HFFc6 (cell line): ENCODE measurements around the gene FUT3. TPM values are rescaled to one million over a fixed set of nuclear protein-coding genes. Genes with fewer than 3 reads are reported as not detected.

ENCODE experiments used
- DNase-seq: peaks from one replicate; pipeline ENCODE4 v3.0.0-alpha.2; 2018
- H3K27ac Mint-ChIP-seq: 2 replicates; pipeline ENCODE4 v1.8.0; 2020; ENCODE audit warnings: mild to moderate bottlenecking, mixed read lengths
- H3K27me3 Mint-ChIP-seq: 2 replicates; pipeline ENCODE4 v1.8.0; 2021; ENCODE audit warnings: mild to moderate bottlenecking, moderate library complexity, mixed read lengths; ENCODE audit not compliant: insufficient read depth
- H3K36me3 Mint-ChIP-seq: 2 replicates; pipeline ENCODE4 v1.8.0; 2021; ENCODE audit warnings: low read depth, mixed read lengths
- H3K4me1 Mint-ChIP-seq: 2 replicates; pipeline ENCODE4 v1.8.0; 2020; ENCODE audit warnings: low read depth, mixed read lengths
- H3K4me3 Mint-ChIP-seq: 2 replicates; pipeline ENCODE4 v1.8.0; 2020; ENCODE audit warnings: mild to moderate bottlenecking, moderate library complexity, mixed read lengths
- H3K9me3 Mint-ChIP-seq: 2 replicates; pipeline ENCODE4 v1.8.0; 2020; ENCODE audit warnings: mild to moderate bottlenecking, mixed read lengths
- CTCF ChIP-seq: fragments of 200-600 bp; sonication (generic); IDR thresholded peaks from 2 replicates; pipeline ENCODE4 v1.5.0; 2021; ENCODE audit warnings: antibody characterized with exemption, mild to moderate bottlenecking
- total RNA-seq, 6 experiments: library from RNA; stranded (reverse); fragmentation: NEBNext Ultra II Directional; extraction: Animal tissue kit (Norgen Biotek cat#: 25700); gene quantifications; 2 replicates in 1 of 6; 3 replicates in 5 of 6; pipeline ENCODE4 v1.2.3, GENCODE V29; 2021

Gene FUT3
- total RNA-seq, 6 experiments from 2014 or later, result not detected

- no peaks in the 10 kb centered on the region for H3K36me3 Mint-ChIP-seq
These were observed 36.4 kb downstream of the FUT3 start for GRCh38 chr19:5814852-5815246.

GRCh38 chr19:5814123-5814851 lies 37.0 kb downstream of the FUT3 start:
- Mint-ChIP-seq H3K27ac (no peak overlapping the region), H3K4me1 (no peaks in the 10 kb centered on the region), H3K4me3 (no peak overlapping the region), H3K27me3 (peaks cover 23% of the 10 kb centered on the region), H3K9me3 (no peaks in the 10 kb centered on the region), H3K36me3 (no peaks in the 10 kb centered on the region)
- no peak for DNase-seq
- no peak for TF ChIP-seq CTCF

More at GRCh38 chr19:5814852-5815246, 36.4 kb downstream of the FUT3 start:
- Mint-ChIP-seq H3K4me1 (no peaks in the 10 kb centered on the region), H3K4me3 (no peak overlapping the region), H3K27ac (no peak overlapping the region), H3K27me3 (peaks cover 23% of the 10 kb centered on the region), H3K9me3 (no peaks in the 10 kb centered on the region)
- TF ChIP-seq CTCF, result no peak
- no peak for DNase-seq

GRCh38 chr19:5811117-5811516 lies 40.1 kb downstream of the FUT3 start:
- Mint-ChIP-seq H3K4me3 (no peak overlapping the region), H3K36me3 (no peaks in the 10 kb centered on the region), H3K9me3 (no peaks in the 10 kb centered on the region), H3K27ac (no peak overlapping the region), H3K4me1 (no peaks in the 10 kb centered on the region), H3K27me3 (peaks cover 19% of the 10 kb centered on the region)
- TF ChIP-seq CTCF, result no peak
- DNase-seq, result no peak

- Mint-ChIP-seq H3K27ac (no peak overlapping the region), H3K9me3 (no peaks in the 10 kb centered on the region), H3K36me3 (no peaks in the 10 kb centered on the region), H3K27me3 (peaks cover 25% of the 10 kb centered on the region), H3K4me3 (no peak overlapping the region), H3K4me1 (no peaks in the 10 kb centered on the region)
- DNase-seq, result no peak
- TF ChIP-seq CTCF, result no peak
These were observed 41.8 kb downstream of the FUT3 start for GRCh38 chr19:5809469-5809868.

GRCh38 chr19:5809053-5809452 lies 42.2 kb downstream of the FUT3 start:
- Mint-ChIP-seq H3K9me3 (no peaks in the 10 kb centered on the region), H3K27me3 (peaks cover 25% of the 10 kb centered on the region), H3K36me3 (no peaks in the 10 kb centered on the region), H3K27ac (no peak overlapping the region), H3K4me1 (no peaks in the 10 kb centered on the region), H3K4me3 (no peak overlapping the region)
- no peak for DNase-seq
- TF ChIP-seq CTCF, result no peak
